ENCODE data around the gene EPHA3.

EPHA3 gene

GRCh38 chr3:89372456-89372855 is 265.0 kb downstream of the EPHA3 start:
- no peak for DNase-seq

GRCh38 chr3:89373434-89373833 is 266.0 kb downstream of the EPHA3 start:
- DNase-seq: no peak

GRCh38 chr3:89375451-89375850 is 268.0 kb downstream of the EPHA3 start:
- no peak for DNase-seq

GRCh38 chr3:89380016-89380415 is 272.6 kb downstream of the EPHA3 start:
- no peak for DNase-seq

- no peak for DNase-seq
Measured at GRCh38 chr3:89392991-89393390, 285.6 kb downstream of the EPHA3 start.

- no peak for DNase-seq
Measured at GRCh38 chr3:89395456-89395855, 288.0 kb downstream of the EPHA3 start.

GRCh38 chr3:89395996-89396395 is 288.6 kb downstream of the EPHA3 start:
- DNase-seq: no peak

GRCh38 chr3:89402051-89402450 is 294.6 kb downstream of the EPHA3 start:
- DNase-seq: no peak

- DNase-seq: no peak
Measured at GRCh38 chr3:89405176-89405575, 297.8 kb downstream of the EPHA3 start.

- DNase-seq: no peak
Measured at GRCh38 chr3:89405593-89405992, 298.2 kb downstream of the EPHA3 start.

GRCh38 chr3:89411201-89411600 is 303.8 kb downstream of the EPHA3 start:
- DNase-seq: no peak

GRCh38 chr3:89414270-89414669 is 306.8 kb downstream of the EPHA3 start:
- DNase-seq: no peak

GRCh38 chr3:89419647-89420241 is 312.3 kb downstream of the EPHA3 start:
- DNase-seq: no peak

- no peak for DNase-seq
Measured at GRCh38 chr3:89426060-89426459, 318.6 kb downstream of the EPHA3 start.

GRCh38 chr3:89434621-89435380 is 327.4 kb downstream of the EPHA3 start:
- DNase-seq: no peak

- no peak for DNase-seq
Measured at GRCh38 chr3:89436846-89437245, 329.4 kb downstream of the EPHA3 start.

GRCh38 chr3:89440386-89440785 is 333.0 kb downstream of the EPHA3 start:
- no peak for DNase-seq

- no peak for DNase-seq
Measured at GRCh38 chr3:89441141-89441540, 333.7 kb downstream of the EPHA3 start.

- no peak for DNase-seq
Measured at GRCh38 chr3:89446593-89446992, 339.2 kb downstream of the EPHA3 start.

GRCh38 chr3:89447243-89447642 is 339.8 kb downstream of the EPHA3 start:
- DNase-seq: no peak

GRCh38 chr3:89449086-89449485 is 341.7 kb downstream of the EPHA3 start:
- no peak for DNase-seq

- DNase-seq: no peak
Measured at GRCh38 chr3:89452066-89452465, 344.6 kb downstream of the EPHA3 start.

GRCh38 chr3:89455240-89455639 is 347.8 kb downstream of the EPHA3 start:
- no peak for DNase-seq

- no peak for DNase-seq
Measured at GRCh38 chr3:89467898-89468363, 360.5 kb downstream of the EPHA3 start.

GRCh38 chr3:89472101-89472500 is 364.7 kb downstream of the EPHA3 start:
- no peak for DNase-seq
